ENCODE measurements around the gene LARP6.

- TF ChIP-seq CTCF (IDR thresholded peaks at IDR 0.05) (no peak), FOXP4 (CRISPR knock-in tag; IDR thresholded peaks at IDR 0.05) (no peak), MLX (CRISPR knock-in tag; IDR thresholded peaks at IDR 0.05) (no peak), ZNF219 (CRISPR knock-in tag; IDR thresholded peaks at IDR 0.05; ENCODE audit: borderline replicate concordance) (no peak), IRF2 (CRISPR knock-in tag; IDR thresholded peaks at IDR 0.05; ENCODE audit: borderline replicate concordance, low read depth) (no peak), FOXP1 (CRISPR knock-in tag; IDR thresholded peaks at IDR 0.05; ENCODE audit: borderline replicate concordance) (no peak)
- TF ChIP-seq, protein P1, sequence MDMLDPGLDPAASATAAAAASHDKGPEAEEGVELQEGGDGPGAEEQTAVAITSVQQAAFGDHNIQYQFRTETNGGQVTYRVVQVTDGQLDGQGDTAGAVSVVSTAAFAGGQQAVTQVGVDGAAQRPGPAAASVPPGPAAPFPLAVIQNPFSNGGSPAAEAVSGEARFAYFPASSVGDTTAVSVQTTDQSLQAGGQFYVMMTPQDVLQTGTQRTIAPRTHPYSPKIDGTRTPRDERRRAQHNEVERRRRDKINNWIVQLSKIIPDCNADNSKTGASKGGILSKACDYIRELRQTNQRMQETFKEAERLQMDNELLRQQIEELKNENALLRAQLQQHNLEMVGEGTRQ (CRISPR knock-in tag; IDR thresholded peaks at IDR 0.05): no peak
These were observed 33.7 kb downstream of the LARP6 start for GRCh38 chr15:70820214-70820613.

Data from WTC11 (cell line).